Loucy (cell line): Measurements from ENCODE around the gene BLCAP.

Experiments
- EZH2phosphoT487 ChIP-seq: fragments of 200-600 bp; IDR thresholded peaks from 2 replicates; pipeline ENCODE4 v1.6.1; 2018; ENCODE audit warnings: antibody characterized with exemption, mild to moderate bottlenecking, moderate library complexity, borderline replicate concordance
- TF ChIP-seq, protein P1 (sequence below): fragments of 200-600 bp; sonication (generic); conservative IDR thresholded peaks from 2 replicates; pipeline ENCODE4 v1.5.1; 2014; ENCODE audit warnings: mild to moderate bottlenecking, antibody characterized with exemption, low read length

DNA sequence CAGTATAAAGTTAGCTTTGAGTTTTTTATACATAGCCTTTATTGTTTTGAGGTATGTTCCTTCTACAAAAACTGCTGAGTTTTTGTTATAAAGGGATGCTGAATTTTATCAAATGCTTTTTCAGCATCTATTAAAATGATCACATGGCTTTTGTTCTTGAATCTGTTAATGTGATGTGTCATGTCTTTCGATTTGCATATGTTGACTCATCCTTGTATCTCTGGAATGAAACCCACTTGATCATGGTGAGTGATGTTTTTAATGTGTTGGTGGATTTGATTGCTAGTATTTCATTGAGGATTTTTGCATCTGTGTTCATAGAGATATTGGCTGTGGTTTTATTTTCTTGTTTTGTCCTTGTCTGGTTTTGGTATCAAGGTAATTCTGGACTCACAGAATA is 24.7 kb upstream of the BLCAP start:
- TF ChIP-seq, protein P1, sequence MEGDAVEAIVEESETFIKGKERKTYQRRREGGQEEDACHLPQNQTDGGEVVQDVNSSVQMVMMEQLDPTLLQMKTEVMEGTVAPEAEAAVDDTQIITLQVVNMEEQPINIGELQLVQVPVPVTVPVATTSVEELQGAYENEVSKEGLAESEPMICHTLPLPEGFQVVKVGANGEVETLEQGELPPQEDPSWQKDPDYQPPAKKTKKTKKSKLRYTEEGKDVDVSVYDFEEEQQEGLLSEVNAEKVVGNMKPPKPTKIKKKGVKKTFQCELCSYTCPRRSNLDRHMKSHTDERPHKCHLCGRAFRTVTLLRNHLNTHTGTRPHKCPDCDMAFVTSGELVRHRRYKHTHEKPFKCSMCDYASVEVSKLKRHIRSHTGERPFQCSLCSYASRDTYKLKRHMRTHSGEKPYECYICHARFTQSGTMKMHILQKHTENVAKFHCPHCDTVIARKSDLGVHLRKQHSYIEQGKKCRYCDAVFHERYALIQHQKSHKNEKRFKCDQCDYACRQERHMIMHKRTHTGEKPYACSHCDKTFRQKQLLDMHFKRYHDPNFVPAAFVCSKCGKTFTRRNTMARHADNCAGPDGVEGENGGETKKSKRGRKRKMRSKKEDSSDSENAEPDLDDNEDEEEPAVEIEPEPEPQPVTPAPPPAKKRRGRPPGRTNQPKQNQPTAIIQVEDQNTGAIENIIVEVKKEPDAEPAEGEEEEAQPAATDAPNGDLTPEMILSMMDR, result no peak
- TF ChIP-seq EZH2phosphoT487, result no peak
